GM23248 (cell line): ENCODE results near the gene TLX3.

ENCODE experiments used
- EZH2 ChIP-seq: fragments of 200-600 bp; sonication (generic); IDR thresholded peaks from 2 replicates; pipeline ENCODE4 v1.6.1; 2018; ENCODE audit warnings: antibody characterized with exemption, mild to moderate bottlenecking; ENCODE audit not compliant: insufficient read depth, poor library complexity, severe bottlenecking
- EZH2phosphoT487 ChIP-seq: fragments of 200-600 bp; sonication (generic); IDR thresholded peaks from 2 replicates; pipeline ENCODE4 v1.6.1; 2018; ENCODE audit warnings: antibody characterized with exemption, moderate library complexity, mild to moderate bottlenecking, low read depth; ENCODE audit not compliant: insufficient read depth

DNA sequence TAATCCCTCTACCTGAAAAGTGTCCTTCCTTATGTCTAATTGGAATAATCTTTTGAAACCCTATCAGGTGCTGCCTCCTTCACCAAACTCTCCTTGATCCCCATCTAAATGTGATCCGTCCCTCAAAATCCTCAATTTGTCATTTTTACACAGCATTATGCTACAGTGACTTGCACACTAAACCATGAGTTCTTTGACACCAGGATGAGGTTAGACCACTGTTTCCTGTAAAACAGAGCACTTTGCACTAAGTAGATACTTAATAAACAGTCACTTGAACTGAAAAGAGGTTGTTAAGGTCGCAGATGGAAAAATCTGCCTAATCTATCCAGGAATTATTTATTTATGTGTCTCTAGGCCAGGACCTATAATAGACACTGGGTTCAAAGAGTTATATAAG, 44.2 kb upstream of the TLX3 start:
- TF ChIP-seq EZH2 (no peak), EZH2phosphoT487 (no peak)
